Measurements from ENCODE around the gene FAM180B. TPM values are rescaled to one million over a fixed set of nuclear protein-coding genes. Genes with fewer than 3 reads are reported as not detected.

The FAM180B gene, protein sequence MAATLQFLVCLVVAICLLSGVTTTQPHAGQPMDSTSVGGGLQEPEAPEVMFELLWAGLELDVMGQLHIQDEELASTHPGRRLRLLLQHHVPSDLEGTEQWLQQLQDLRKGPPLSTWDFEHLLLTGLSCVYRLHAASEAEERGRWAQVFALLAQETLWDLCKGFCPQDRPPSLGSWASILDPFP
- polyA plus RNA-seq (2011; rRNA removed), result not detected in 2 replicates
- polyA minus RNA-seq (2011; rRNA and poly(A)+ RNA removed), result not detected in 2 replicates

DNA sequence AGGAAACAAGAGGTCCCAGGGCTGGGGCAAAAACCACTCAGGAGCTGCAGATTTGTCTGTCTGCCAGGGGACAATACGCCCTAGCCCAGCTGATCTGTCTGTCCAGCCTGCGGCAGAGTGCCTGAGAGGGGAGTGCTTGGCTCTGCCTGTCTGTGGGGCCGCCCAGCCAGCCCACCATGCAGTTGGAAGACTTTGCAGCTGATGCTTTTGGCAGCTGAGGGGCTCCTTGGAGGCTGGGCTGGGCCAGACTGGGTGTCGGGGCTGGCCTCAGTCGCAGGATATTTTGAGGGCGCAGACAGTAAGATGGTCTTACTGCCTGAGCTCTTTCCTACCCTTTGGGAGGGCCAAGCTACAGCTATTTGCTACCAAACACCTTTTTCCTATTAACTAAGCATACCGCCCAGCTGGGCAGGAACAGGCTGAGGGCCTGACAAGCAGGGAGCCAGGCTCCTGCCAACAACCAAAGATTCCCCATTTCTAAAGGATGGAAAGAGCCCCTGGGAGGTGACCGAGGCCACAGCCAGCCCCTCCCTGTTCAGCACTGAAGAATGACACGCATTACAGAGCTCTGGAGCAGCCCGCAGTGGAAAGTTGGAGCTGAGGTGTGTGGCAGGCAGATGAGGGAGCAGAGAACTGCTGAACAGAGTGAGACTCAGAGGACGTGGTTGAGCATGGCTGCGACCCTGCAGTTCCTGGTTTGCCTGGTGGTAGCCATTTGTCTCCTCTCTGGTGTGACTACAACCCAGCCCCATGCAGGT lies at the start of gene FAM180B:
TSS of gene FAM180B (plus strand) at position 581 of the 758 bp plus-strand sequence. CDS start at position 672, 91 bp downstream.
- Histone ChIP-seq H3K27me3 (ENCODE audit: control insufficient read depth, insufficient read depth, low read length) (peaks cover 4% of the 10 kb centered on the region), H3K4me3 (ENCODE audit: low read depth, low read length) (no peak within 1 kb of the TSS), H3K9me3 (ENCODE audit: control insufficient read depth, insufficient read depth, low read length) (peaks cover 8% of the 10 kb centered on the region; the same call in 1 of the 2 replicates), H3K27ac (ENCODE audit: low read depth, low read length) (no peak within 1 kb of the TSS)
- ChIA-PET CTCF (no interaction called here), POLR2A (interaction anchor here (0.9 kb wide), 1 partner anchor 9 kb away, joined by 3 read pairs; no protein-coding TSS in a partner anchor)
- DNase-seq (ENCODE audit: low read depth, low spot score), result no peak
- TF ChIP-seq, protein P1, sequence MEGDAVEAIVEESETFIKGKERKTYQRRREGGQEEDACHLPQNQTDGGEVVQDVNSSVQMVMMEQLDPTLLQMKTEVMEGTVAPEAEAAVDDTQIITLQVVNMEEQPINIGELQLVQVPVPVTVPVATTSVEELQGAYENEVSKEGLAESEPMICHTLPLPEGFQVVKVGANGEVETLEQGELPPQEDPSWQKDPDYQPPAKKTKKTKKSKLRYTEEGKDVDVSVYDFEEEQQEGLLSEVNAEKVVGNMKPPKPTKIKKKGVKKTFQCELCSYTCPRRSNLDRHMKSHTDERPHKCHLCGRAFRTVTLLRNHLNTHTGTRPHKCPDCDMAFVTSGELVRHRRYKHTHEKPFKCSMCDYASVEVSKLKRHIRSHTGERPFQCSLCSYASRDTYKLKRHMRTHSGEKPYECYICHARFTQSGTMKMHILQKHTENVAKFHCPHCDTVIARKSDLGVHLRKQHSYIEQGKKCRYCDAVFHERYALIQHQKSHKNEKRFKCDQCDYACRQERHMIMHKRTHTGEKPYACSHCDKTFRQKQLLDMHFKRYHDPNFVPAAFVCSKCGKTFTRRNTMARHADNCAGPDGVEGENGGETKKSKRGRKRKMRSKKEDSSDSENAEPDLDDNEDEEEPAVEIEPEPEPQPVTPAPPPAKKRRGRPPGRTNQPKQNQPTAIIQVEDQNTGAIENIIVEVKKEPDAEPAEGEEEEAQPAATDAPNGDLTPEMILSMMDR (IDR thresholded peaks at IDR 0.05; ENCODE audit: low read depth, low read length), result no peak

DNA sequence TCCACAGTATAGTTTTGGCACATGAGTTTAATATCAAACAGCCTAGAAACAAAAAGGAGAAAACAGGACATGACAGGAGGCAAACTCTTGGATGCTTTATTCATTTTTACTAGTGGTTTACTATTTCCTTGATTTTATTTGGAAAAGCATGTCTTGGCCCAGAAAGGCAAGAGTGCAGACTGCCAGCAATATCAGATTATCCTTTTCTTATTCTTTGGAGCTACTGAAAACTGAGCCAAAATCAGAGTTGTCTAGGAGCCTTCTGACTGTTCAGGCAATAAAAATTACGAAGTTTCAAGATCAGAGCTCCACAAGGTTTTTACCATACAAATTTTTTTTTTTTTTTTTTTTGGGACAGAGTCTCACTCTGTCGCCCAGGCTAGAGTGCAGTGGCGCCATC lies 49.6 kb upstream of the FAM180B start:
- TF ChIP-seq, protein P1 (IDR thresholded peaks at IDR 0.05; ENCODE audit: low read depth, low read length), result no peak
- H3K4me3 ChIP-seq (ENCODE audit: low read depth, low read length), result no peak overlapping the region
- H3K9me3 ChIP-seq (ENCODE audit: control insufficient read depth, insufficient read depth, low read length), result no peaks in the 10 kb centered on the region
- ChIA-PET CTCF (interaction anchor here (1.1 kb wide), 1 partner anchor 82 kb away, joined by 5 read pairs; no protein-coding TSS in a partner anchor), POLR2A (interaction anchor here (0.6 to 0.8 kb wide), 2 partner anchors 16 to 93 kb away, joined by 3 to 4 read pairs; no protein-coding TSS in a partner anchor)
- DNase-seq (ENCODE audit: low read depth, low spot score), result no peak
- H3K27me3 ChIP-seq (ENCODE audit: control insufficient read depth, insufficient read depth, low read length), result no peaks in the 10 kb centered on the region
- no peak overlapping the region for H3K27ac ChIP-seq (ENCODE audit: low read depth, low read length)

DNA sequence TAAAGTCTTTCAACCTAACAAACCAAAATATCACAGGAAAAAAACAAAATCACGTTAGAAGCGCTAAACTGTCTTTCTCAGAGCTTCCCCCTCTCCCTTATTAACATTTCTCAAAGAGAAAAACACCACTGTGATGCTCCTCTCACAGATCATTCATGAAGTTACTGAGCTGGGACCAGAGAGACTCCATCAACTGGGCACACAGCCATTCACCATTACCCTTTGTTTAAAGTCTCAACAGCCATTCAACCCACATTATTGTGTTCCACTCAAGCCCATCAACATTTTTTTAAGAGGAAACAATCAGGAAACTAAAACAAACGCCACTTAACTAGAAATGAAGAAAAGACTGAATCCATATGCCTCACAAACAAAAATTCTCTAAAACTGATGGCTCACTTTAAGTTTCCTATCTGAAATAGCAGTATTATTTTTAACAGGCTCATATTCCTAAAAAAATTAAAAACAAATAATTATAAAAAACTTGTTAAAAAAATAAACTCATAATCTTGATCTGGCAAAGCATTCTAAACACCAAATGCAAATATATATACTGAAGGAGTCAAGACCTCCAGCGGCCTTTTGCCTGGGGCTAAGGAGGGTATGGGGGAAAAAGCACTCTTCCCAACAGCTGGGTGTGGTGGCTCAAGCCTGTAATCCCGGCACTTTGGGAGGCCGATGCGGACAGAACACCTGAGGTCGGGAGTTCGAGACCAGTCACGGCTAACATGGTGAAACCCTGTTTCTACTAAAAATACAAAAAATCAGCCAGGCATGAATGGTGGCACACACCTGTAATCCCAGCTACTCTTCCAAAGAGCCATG lies 47.5 kb upstream of the FAM180B start:
- POLR2A ChIA-PET, result no interaction called here
- no peak for DNase-seq (ENCODE audit: low read depth, low spot score)
- Histone ChIP-seq H3K27ac (ENCODE audit: low read depth, low read length) (no peak overlapping the region), H3K27me3 (ENCODE audit: control insufficient read depth, insufficient read depth, low read length) (no peaks in the 10 kb centered on the region), H3K4me3 (ENCODE audit: low read depth, low read length) (no peak overlapping the region), H3K9me3 (ENCODE audit: control insufficient read depth, insufficient read depth, low read length) (no peaks in the 10 kb centered on the region)
- CTCF ChIA-PET, result interaction anchor here (0.8 to 2.3 kb wide), 4 partner anchors 12 to 79 kb away, joined by 3 to 6 read pairs (median 4); no protein-coding TSS in a partner anchor
- TF ChIP-seq, protein P1 (IDR thresholded peaks at IDR 0.05; ENCODE audit: low read depth, low read length), result no peak

DNA sequence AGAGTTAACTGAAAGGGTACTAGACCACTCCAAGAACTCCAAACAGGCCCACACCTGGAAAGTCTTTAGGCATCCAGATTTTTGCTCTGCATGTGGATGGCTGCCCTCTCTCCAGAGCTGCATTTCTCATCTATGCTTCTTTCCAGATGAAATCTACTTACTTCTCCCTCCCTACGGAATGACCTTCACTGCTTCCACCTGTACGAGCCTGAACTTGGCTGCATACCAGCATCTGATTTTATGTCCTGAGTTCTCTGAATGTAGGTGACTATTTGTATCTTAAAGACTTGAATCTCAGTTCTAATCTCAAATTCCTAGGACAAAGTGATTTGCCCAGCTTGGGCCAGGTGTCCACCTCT lies 46.8 kb upstream of the FAM180B start:
- TF ChIP-seq, protein P1 (IDR thresholded peaks at IDR 0.05; ENCODE audit: low read depth, low read length), result no peak
- H3K9me3 ChIP-seq (ENCODE audit: control insufficient read depth, insufficient read depth, low read length), result no peaks in the 10 kb centered on the region
- no peaks in the 10 kb centered on the region for H3K27me3 ChIP-seq (ENCODE audit: control insufficient read depth, insufficient read depth, low read length)
- ChIA-PET POLR2A (no interaction called here), CTCF (interaction anchor here (1.8 to 2.3 kb wide), 2 partner anchors 12 to 14 kb away, joined by 5 to 11 read pairs; no protein-coding TSS in a partner anchor)
- H3K4me3 ChIP-seq (ENCODE audit: low read depth, low read length), result no peak overlapping the region
- no peak for DNase-seq (ENCODE audit: low read depth, low spot score)
- H3K27ac ChIP-seq (ENCODE audit: low read depth, low read length), result no peak overlapping the region

Data from AG04450 (cell line).